VCaP (cell line): Measurements from ENCODE around the gene GABRR3.

ENCODE experiments used
- H3K27ac ChIP-seq: fragments of 450-650 bp; 2 replicates; pipeline ENCODE4 v1.5.1; 2017
- CTCF ChIP-seq: fragments of 450-650 bp; conservative IDR thresholded peaks from 2 replicates; pipeline ENCODE4 v1.5.1; 2017; ENCODE audit warnings: mild to moderate bottlenecking, moderate library complexity

Gene GABRR3

GRCh38 chr3:97954228-97954827 is 80.8 kb downstream of the GABRR3 start:
- TF ChIP-seq CTCF: no peak
- no peak overlapping the region for H3K27ac ChIP-seq

- TF ChIP-seq CTCF: no peak
- no peak overlapping the region for H3K27ac ChIP-seq
Measured at GRCh38 chr3:97952872-97953271, 82.2 kb downstream of the GABRR3 start.

GRCh38 chr3:97952280-97952679 is 82.8 kb downstream of the GABRR3 start:
- TF ChIP-seq CTCF: no peak
- no peak overlapping the region for H3K27ac ChIP-seq

GRCh38 chr3:97950360-97950759 is 84.8 kb downstream of the GABRR3 start:
- peak overlapping the region; percentile 78 for H3K27ac ChIP-seq
- TF ChIP-seq CTCF: no peak

GRCh38 chr3:97949743-97950142 is 85.4 kb downstream of the GABRR3 start:
- no peak for TF ChIP-seq CTCF
- H3K27ac ChIP-seq: peak overlapping the region; percentile 78

- no peak for TF ChIP-seq CTCF
- H3K27ac ChIP-seq: peak overlapping the region; percentile 78
Measured at GRCh38 chr3:97949110-97949485, 86.0 kb downstream of the GABRR3 start.

- peak overlapping the region; percentile 78 for H3K27ac ChIP-seq
- TF ChIP-seq CTCF: no peak
Measured at GRCh38 chr3:97948351-97949109, 86.6 kb downstream of the GABRR3 start.
